RWPE2 (cell line): Measurements from ENCODE around the gene UBR1.
A peak's percentile ranks its signal among the peaks of the same experiment; 100 is the strongest.

Experiments used
- ATAC-seq: fragments of 200-7000 bp; cut with Tn5 transposase; 3 replicates; pipeline ENCODE4 v1.9.1; 2021; ENCODE audit warnings: low read depth
- DNase-seq: peaks from one replicate; pipeline ENCODE4 v3.0.0-alpha.2; 2020; ENCODE audit warnings: low spot score
- H3K27ac ChIP-seq: fragments of 450-650 bp; 2 replicates; pipeline ENCODE4 v1.5.1; 2017; ENCODE audit warnings: mild to moderate bottlenecking; ENCODE audit not compliant: poor library complexity, severe bottlenecking
- H3K27me3 ChIP-seq: fragments of 250-450 bp; sonication (Bioruptor Pico); 2 replicates; pipeline ENCODE4 v1.5.1; 2021; ENCODE audit warnings: mild to moderate bottlenecking, moderate library complexity; ENCODE audit not compliant: insufficient read depth, poor library complexity, severe bottlenecking
- H3K36me3 ChIP-seq: fragments of 250-450 bp; sonication (Bioruptor Pico); 2 replicates; pipeline ENCODE4 v1.5.1; 2020; ENCODE audit warnings: low read depth, mild to moderate bottlenecking, moderate library complexity
- H3K4me1 ChIP-seq: fragments of 250-450 bp; sonication (Bioruptor Pico); 2 replicates; pipeline ENCODE4 v1.5.1; 2021; ENCODE audit warnings: mild to moderate bottlenecking, moderate library complexity; ENCODE audit not compliant: insufficient read depth, poor library complexity, severe bottlenecking
- H3K4me3 ChIP-seq: fragments of 250-450 bp; sonication (Bioruptor Pico); 2 replicates; pipeline ENCODE4 v1.5.1; 2021; ENCODE audit warnings: mild to moderate bottlenecking, moderate library complexity; ENCODE audit not compliant: severe bottlenecking
- H3K9me3 ChIP-seq: fragments of 250-450 bp; sonication (Bioruptor Pico); 2 replicates; pipeline ENCODE4 v1.5.1; 2021; ENCODE audit warnings: mild to moderate bottlenecking, moderate library complexity; ENCODE audit not compliant: severe bottlenecking
- CTCF ChIP-seq: fragments of 450-650 bp; IDR thresholded peaks from one replicate; pipeline ENCODE4 v1.5.1; 2017; ENCODE audit warnings: mild to moderate bottlenecking, moderate library complexity; ENCODE audit not compliant: poor library complexity, severe bottlenecking

Gene UBR1

GRCh38 chr15:43111354-43111753 is 5.5 kb upstream of the UBR1 start:
- no peak overlapping the region for H3K4me3 ChIP-seq

GRCh38 chr15:43107751-43108150 is 1.9 kb upstream of the UBR1 start:
- H3K4me3 ChIP-seq = no peak overlapping the region
- DNase-seq (no peak), ATAC-seq (no peak)
- TF ChIP-seq CTCF = no peak
- H3K27me3 ChIP-seq = no peaks in the 10 kb centered on the region
- H3K36me3 ChIP-seq = peaks cover 17% of the 10 kb centered on the region
- H3K4me1 ChIP-seq = peaks cover 24% of the 10 kb centered on the region
- no peak overlapping the region for H3K27ac ChIP-seq
- no peaks in the 10 kb centered on the region for H3K9me3 ChIP-seq

More at GRCh38 chr15:43111354-43111753, 5.5 kb upstream of the UBR1 start:
- no peak for DNase-seq
- H3K27ac ChIP-seq = no peak overlapping the region
- no peak for TF ChIP-seq CTCF
- peaks cover 6% of the 10 kb centered on the region for H3K4me1 ChIP-seq
- H3K36me3 ChIP-seq = no peaks in the 10 kb centered on the region
- H3K27me3 ChIP-seq = no peaks in the 10 kb centered on the region
- no peaks in the 10 kb centered on the region for H3K9me3 ChIP-seq
- no peak for ATAC-seq

- no peak for TF ChIP-seq CTCF
- H3K4me3 ChIP-seq = peak overlapping the region; percentile 66
- no peak for ATAC-seq
These were observed 620 bp upstream of the UBR1 start for GRCh38 chr15:43106486-43106829.

GRCh38 chr15:43105077-43105736 is 631 bp downstream of the UBR1 start:
- H3K4me3 ChIP-seq = peak overlapping the region; percentile 66
- ATAC-seq (peak; percentile 24), DNase-seq (no peak)
- no peaks in the 10 kb centered on the region for H3K9me3 ChIP-seq
- H3K4me1 ChIP-seq = peaks cover 38% of the 10 kb centered on the region
- H3K27me3 ChIP-seq = no peaks in the 10 kb centered on the region
- TF ChIP-seq CTCF = no peak
- H3K27ac ChIP-seq = peak overlapping the region; percentile 48
- H3K36me3 ChIP-seq = peaks cover 32% of the 10 kb centered on the region

More at GRCh38 chr15:43106486-43106829, 620 bp upstream of the UBR1 start:
- DNase-seq = no peak
- H3K36me3 ChIP-seq = peaks cover 25% of the 10 kb centered on the region
- H3K4me1 ChIP-seq = peaks cover 25% of the 10 kb centered on the region
- no peaks in the 10 kb centered on the region for H3K9me3 ChIP-seq
- no peaks in the 10 kb centered on the region for H3K27me3 ChIP-seq
- H3K27ac ChIP-seq = peak overlapping the region; percentile 48

GRCh38 chr15:43104426-43104825 is 1.4 kb downstream of the UBR1 start:
- DNase-seq (no peak), ATAC-seq (peak; percentile 54)
- H3K4me3 ChIP-seq = peak overlapping the region; percentile 66
- TF ChIP-seq CTCF = peak; percentile 25
- H3K36me3 ChIP-seq = peaks cover 40% of the 10 kb centered on the region
- no peaks in the 10 kb centered on the region for H3K27me3 ChIP-seq
- H3K9me3 ChIP-seq = no peaks in the 10 kb centered on the region
- peaks cover 39% of the 10 kb centered on the region for H3K4me1 ChIP-seq
- peak overlapping the region; percentile 48 for H3K27ac ChIP-seq
